Tibial nerve (tissue), 4 donors: ENCODE results near the gene PHF19.

Experiments
- CTCF ChIP-seq, 5 experiments: fragments of 200-600 bp in 3 of 5; fragments of 450-650 bp in 2 of 5; sonication (generic) in 3 of 5; IDR thresholded peaks; one replicate each; pipeline ENCODE4 v1.5.1; 2016 to 2019; ENCODE audit warnings: antibody characterized with exemption in 5 of 5, mild to moderate bottlenecking in 3 of 5, moderate library complexity in 2 of 5
- EP300 ChIP-seq, 2 donors: sonication (generic); formaldehyde crosslinking; IDR thresholded peaks; one replicate each; pipeline ENCODE4 v1.6.1; 2017; ENCODE audit warnings: antibody characterized with exemption in 2 of 2, mild to moderate bottlenecking in 1 of 2
- POLR2A ChIP-seq, 2 donors: fragments of 450-650 bp; IDR thresholded peaks; one replicate each; pipeline ENCODE4 v1.6.1; 2017; ENCODE audit warnings: antibody characterized with exemption in 2 of 2, mild to moderate bottlenecking in 2 of 2, moderate library complexity in 2 of 2

DNA sequence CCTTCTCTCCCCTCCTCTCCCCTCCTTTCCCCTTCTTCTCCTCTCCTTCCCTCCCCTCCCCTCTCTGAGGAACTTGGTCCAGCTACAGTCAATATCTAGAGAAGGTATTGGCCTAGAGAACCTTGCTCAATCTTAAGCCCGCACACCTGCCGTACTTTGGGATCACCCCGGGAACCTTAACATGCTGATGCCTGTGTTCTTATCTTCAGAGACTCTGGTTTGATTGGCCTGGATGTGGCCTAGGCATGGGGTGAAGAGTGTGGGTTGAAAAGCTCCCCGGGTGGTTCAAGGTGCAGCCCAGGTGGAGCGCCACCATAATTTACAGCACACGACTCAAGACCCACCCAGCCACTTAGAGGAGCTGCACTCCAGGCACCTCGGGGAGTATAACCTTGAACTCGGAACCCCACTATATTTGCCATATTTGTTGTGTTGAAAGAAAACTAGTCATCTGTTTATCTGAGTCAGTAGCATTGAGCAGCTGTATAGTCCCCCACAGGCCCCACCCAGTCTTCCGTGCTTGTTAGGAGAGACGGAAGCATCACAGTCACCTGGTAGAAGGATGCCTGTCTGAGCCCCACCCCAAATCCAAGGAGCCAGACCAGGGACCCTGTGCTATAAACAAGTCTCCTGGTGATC, 14.4 kb upstream of the PHF19 start:
- TF ChIP-seq CTCF (IDR thresholded peaks at IDR 0.05) (no peak), POLR2A (IDR thresholded peaks at IDR 0.05) (no peak), EP300 (IDR thresholded peaks at IDR 0.05) (no peak)
